MM.1S (cell line): ENCODE measurements around the gene CNTD1.
A peak's percentile ranks its signal among the peaks of the same experiment; 100 is the strongest.
"Not testable (repeated sequence)": the region's sequence is repeated elsewhere in the genome, so short reads cannot be mapped to it uniquely, and the experiment has no call there.

ENCODE experiments used
- DNase-seq: peaks from one replicate; pipeline ENCODE4 v3.0.0-alpha.2; 2015
- H2AFZ ChIP-seq: fragments of 300-600 bp; sonication (generic); 2 replicates; pipeline ENCODE4 v1.6.0; 2016; ENCODE audit warnings: antibody characterized with exemption, low read length
- H3F3A ChIP-seq: fragments of 300-600 bp; sonication (generic); 2 replicates; pipeline ENCODE4 v1.6.1; 2016; ENCODE audit warnings: mild to moderate bottlenecking, antibody characterized with exemption, low read length, moderate library complexity, mixed read lengths; ENCODE audit not compliant: insufficient read depth
- H3K27ac ChIP-seq: fragments of 300-600 bp; sonication (generic); 2 replicates; pipeline ENCODE4 v1.5.1; 2016; ENCODE audit warnings: mild to moderate bottlenecking, low read length
- H3K27me3 ChIP-seq: fragments of 300-600 bp; sonication (generic); replicated peaks from 2 replicates; pipeline ENCODE4 v1.6.0; 2016; ENCODE audit warnings: low read length; ENCODE audit not compliant: insufficient read depth
- H3K36me3 ChIP-seq: fragments of 300-600 bp; sonication (generic); replicated peaks from 2 replicates; pipeline ENCODE4 v1.6.1; 2016; ENCODE audit warnings: mild to moderate bottlenecking, low read length, mixed read lengths; ENCODE audit not compliant: insufficient read depth
- H3K4me1 ChIP-seq: fragments of 300-600 bp; sonication (generic); 2 replicates; pipeline ENCODE4 v1.6.1; 2016; ENCODE audit warnings: low read length, mixed read lengths
- H3K4me2 ChIP-seq: fragments of 300-600 bp; sonication (generic); 2 replicates; pipeline ENCODE4 v1.6.0; 2016; ENCODE audit warnings: low read depth, low read length
- H3K4me3 ChIP-seq: fragments of 300-600 bp; sonication (generic); 2 replicates; pipeline ENCODE4 v1.5.1; 2016; ENCODE audit warnings: low read length, mixed read lengths
- H3K79me2 ChIP-seq: fragments of 300-600 bp; sonication (generic); 2 replicates; pipeline ENCODE4 v1.6.1; 2016; ENCODE audit warnings: mixed run types, low read length, mixed read lengths
- H3K9ac ChIP-seq: fragments of 300-600 bp; sonication (generic); 2 replicates; pipeline ENCODE4 v1.6.1; 2016; ENCODE audit warnings: low read length, mixed read lengths
- H3K9me2 ChIP-seq: fragments of 300-600 bp; sonication (generic); replicated peaks from 2 replicates; pipeline ENCODE4 v1.6.1; 2016; ENCODE audit warnings: mild to moderate bottlenecking, low read length, mixed read lengths; ENCODE audit not compliant: insufficient read depth
- H3K9me3 ChIP-seq: fragments of 300-600 bp; sonication (generic); replicated peaks from 2 replicates; pipeline ENCODE4 v1.6.1; 2016; ENCODE audit warnings: mild to moderate bottlenecking, low read length, mixed read lengths; ENCODE audit not compliant: insufficient read depth
- H4K20me1 ChIP-seq: fragments of 300-600 bp; sonication (generic); 2 replicates; pipeline ENCODE4 v1.6.1; 2016; ENCODE audit warnings: mild to moderate bottlenecking, low read length, moderate library complexity, mixed read lengths; ENCODE audit not compliant: insufficient read depth
- CTCF ChIP-seq: fragments of 300-600 bp; sonication (generic); IDR thresholded peaks from 2 replicates; pipeline ENCODE4 v1.5.1; 2016; ENCODE audit warnings: antibody characterized with exemption, low read length, mixed read lengths
- EZH2 ChIP-seq: fragments of 300-600 bp; sonication (generic); optimal IDR thresholded peaks from 2 replicates; pipeline ENCODE3; 2017; ENCODE audit warnings: low read depth, mild to moderate bottlenecking, antibody characterized with exemption, low read length, mixed read lengths
- EZH2phosphoT487 ChIP-seq: fragments of 300-600 bp; sonication (generic); IDR thresholded peaks from 2 replicates; pipeline ENCODE4 v1.6.1; 2018; ENCODE audit warnings: antibody characterized with exemption, low read length

CNTD1 gene

GRCh38 chr17:42853597-42853967 lies 54.9 kb downstream of the CNTD1 start:
- peak overlapping the region; percentile 15; the same call in 1 of the 2 replicates for H3K4me3 ChIP-seq
- H3K9me3 ChIP-seq, result no peaks in the 10 kb centered on the region
- H4K20me1 ChIP-seq, result no peaks in the 10 kb centered on the region
- H3K36me3 ChIP-seq, result no peaks in the 10 kb centered on the region
- H3K27ac ChIP-seq, result peak overlapping the region; percentile 97
- H3K9me2 ChIP-seq, result no peaks in the 10 kb centered on the region
- peak; percentile 87 for DNase-seq
- H2AFZ ChIP-seq, result peak overlapping the region; percentile 69
- TF ChIP-seq CTCF (no peak), EZH2phosphoT487 (no peak), EZH2 (no peak)
- peak overlapping the region; percentile 69 for H3K9ac ChIP-seq
- peaks cover 33% of the 10 kb centered on the region for H3K4me1 ChIP-seq
- peak overlapping the region; percentile 62 for H3K4me2 ChIP-seq
- H3F3A ChIP-seq, result peaks cover 18% of the 10 kb centered on the region
- H3K79me2 ChIP-seq, result no peaks in the 10 kb centered on the region
- no peaks in the 10 kb centered on the region for H3K27me3 ChIP-seq

- Histone ChIP-seq H2AFZ (peak overlapping the region; percentile 69), H3K4me2 (peak overlapping the region; percentile 62), H3K4me3 (peak overlapping the region; percentile 15; the same call in 1 of the 2 replicates), H3K36me3 (no peaks in the 10 kb centered on the region), H3K9me3 (no peaks in the 10 kb centered on the region), H3K4me1 (peaks cover 30% of the 10 kb centered on the region), H3K27me3 (no peaks in the 10 kb centered on the region), H4K20me1 (no peaks in the 10 kb centered on the region), H3F3A (peaks cover 18% of the 10 kb centered on the region), H3K9me2 (no peaks in the 10 kb centered on the region), H3K79me2 (no peaks in the 10 kb centered on the region), H3K9ac (peak overlapping the region; percentile 69), H3K27ac (peak overlapping the region; percentile 97)
- TF ChIP-seq CTCF, result no peak
- no peak for TF ChIP-seq EZH2phosphoT487
- no peak for TF ChIP-seq EZH2
- DNase-seq, result no peak
Observed at GRCh38 chr17:42853968-42854790, 55.5 kb downstream of the CNTD1 start.

- H3K27me3 ChIP-seq, result no peaks in the 10 kb centered on the region
- H2AFZ ChIP-seq, result no peak overlapping the region
- TF ChIP-seq EZH2phosphoT487 (no peak), EZH2 (no peak), CTCF (no peak)
- H3K4me3 ChIP-seq, result no peak overlapping the region
- H3K9me2 ChIP-seq, result no peaks in the 10 kb centered on the region
- no peak for DNase-seq
- no peaks in the 10 kb centered on the region for H3K79me2 ChIP-seq
- no peaks in the 10 kb centered on the region for H3K36me3 ChIP-seq
- no peaks in the 10 kb centered on the region for H4K20me1 ChIP-seq
- no peak overlapping the region for H3K4me2 ChIP-seq
- no peak overlapping the region for H3K27ac ChIP-seq
- no peaks in the 10 kb centered on the region for H3K9me3 ChIP-seq
- H3K9ac ChIP-seq, result no peak overlapping the region
- H3F3A ChIP-seq, result peaks cover 18% of the 10 kb centered on the region
- peaks cover 23% of the 10 kb centered on the region for H3K4me1 ChIP-seq
Observed at GRCh38 chr17:42855048-42855596, 56.5 kb downstream of the CNTD1 start.

GRCh38 chr17:42856093-42856492 lies 57.4 kb downstream of the CNTD1 start:
- not testable (repeated sequence) for H3K9ac ChIP-seq, H3K4me3 ChIP-seq, DNase-seq, H3K36me3 ChIP-seq, H3K9me3 ChIP-seq, H3K4me2 ChIP-seq, H2AFZ ChIP-seq, H3K27ac ChIP-seq, H3K27me3 ChIP-seq, H3K79me2 ChIP-seq, H4K20me1 ChIP-seq, H3K9me2 ChIP-seq
- Histone ChIP-seq H3K4me1 (peaks cover 23% of the 10 kb centered on the region), H3F3A (peaks cover 18% of the 10 kb centered on the region)

GRCh38 chr17:42856516-42856915 lies 57.9 kb downstream of the CNTD1 start:
- H3K27ac ChIP-seq, H3K9me3 ChIP-seq, H2AFZ ChIP-seq, H3K4me3 ChIP-seq, H3K9me2 ChIP-seq, H3K27me3 ChIP-seq, H3K79me2 ChIP-seq, DNase-seq, H4K20me1 ChIP-seq, H3K36me3 ChIP-seq, H3K9ac ChIP-seq, H3K4me2 ChIP-seq: not testable (repeated sequence)
- Histone ChIP-seq H3F3A (peaks cover 18% of the 10 kb centered on the region), H3K4me1 (peaks cover 23% of the 10 kb centered on the region)
